Sigmoid colon (tissue), 7 donors: Measurements from ENCODE around the gene RINL. TPM values are rescaled to one million over a fixed set of nuclear protein-coding genes. Genes with fewer than 3 reads are reported as not detected.

Experiments
- DNase-seq: peaks from one replicate; pipeline ENCODE4 v3.0.0-alpha.2; 2019
- H3K27ac ChIP-seq, 4 donors: fragments of 200-600 bp; sonication (generic); one replicate each; pipeline ENCODE4 v1.5.1; 2016 to 2019; ENCODE audit warnings: mild to moderate bottlenecking in 1 of 4
- H3K27me3 ChIP-seq, 3 donors: fragments of 200-600 bp; sonication (generic); one replicate each; pipeline ENCODE4 v1.5.1; 2019; ENCODE audit warnings: mild to moderate bottlenecking in 1 of 3
- H3K36me3 ChIP-seq, 4 donors: fragments of 200-600 bp; sonication (generic); one replicate each; pipeline ENCODE4 v1.5.1; 2016 to 2019
- H3K4me1 ChIP-seq, 4 donors: fragments of 200-600 bp; sonication (generic); one replicate each; pipeline ENCODE4 v1.5.1; 2017 to 2019
- H3K4me3 ChIP-seq, 4 donors: fragments of 200-600 bp; sonication (generic); one replicate each; pipeline ENCODE4 v1.5.1; 2017 to 2019; ENCODE audit warnings: mild to moderate bottlenecking in 2 of 4, moderate library complexity in 1 of 4
- H3K9me3 ChIP-seq, 4 donors: fragments of 200-600 bp in 3 of 4; sonication (generic) in 3 of 4; one replicate each; pipeline versions ENCODE4 v1.5.1 to v1.6.1; 2013 to 2019
- CTCF ChIP-seq, 4 experiments: fragments of 450-650 bp in 3 of 4; fragments of 200-600 bp in 1 of 4; IDR thresholded peaks; one replicate each; pipeline ENCODE4 v1.5.1; 2016 to 2019; ENCODE audit warnings: antibody characterized with exemption in 4 of 4, mild to moderate bottlenecking in 3 of 4, moderate library complexity in 2 of 4
- EP300 ChIP-seq, 4 donors: sonication (generic); formaldehyde crosslinking; IDR thresholded peaks; one replicate each; pipeline ENCODE4 v1.6.1; 2017; ENCODE audit warnings: antibody characterized with exemption in 4 of 4
- POLR2A ChIP-seq, 2 donors: fragments of 450-650 bp; IDR thresholded peaks; one replicate each; pipeline ENCODE4 v1.6.1; 2016; ENCODE audit warnings: antibody characterized with exemption in 2 of 2, mild to moderate bottlenecking in 2 of 2, moderate library complexity in 2 of 2
- POLR2AphosphoS5 ChIP-seq, 4 donors: sonication (generic); formaldehyde crosslinking; IDR thresholded peaks; one replicate each; pipeline ENCODE4 v1.6.1; 2017; ENCODE audit warnings: antibody characterized with exemption in 4 of 4
- WGBS, 2 donors: extraction: QIAGEN DNeasy Blood & Tissue Kit; methylation state at CpG; one replicate each; pipeline ENCODE4 v1.1.7; 2013; 5-methylcytosine and 5-hydroxymethylcytosine counted together
- intact Hi-C: fragments of 100-400 bp; cut with DNase I; formaldehyde crosslinking; loops from one replicate; pipeline ENCODE4 v1.15.1; 2023
- polyA plus RNA-seq, 3 donors: library from polyadenylated mRNA; stranded (reverse); fragments of 200-250 nt; gene quantifications; one replicate each; pipeline ENCODE4 v1.2.3, GENCODE V29; 2013
- total RNA-seq, 4 donors: library from RNA; depleted of rRNA; stranded (reverse); fragments of >200 nt; gene quantifications; one replicate each; pipeline ENCODE4 v1.1.0, GENCODE V29; 2016
- donor health status: healthy with polysubstance abuse.
- donor health status: Bipolar disorder and iron deficiency.
- donor health status: healthy.

RINL gene
- total and polyA plus RNA-seq, 7 donors = 3.5 to 17.6 (median 4.8) TPM

GRCh38 chr19:38905620-38906019 is 27.5 kb upstream of the RINL start:
- Histone ChIP-seq H3K9me3 (no peaks in the 10 kb centered on the region), H3K27ac (no peak overlapping the region), H3K27me3 (peaks cover 0 to 4% (median 0%) of the 10 kb centered on the region in 3 donors), H3K36me3 (peaks cover 0 to 35% (median 22%) of the 10 kb centered on the region in 4 donors), H3K4me1 (peaks cover 0 to 8% (median 7%) of the 10 kb centered on the region in 4 donors), H3K4me3 (no peak overlapping the region)
- intact Hi-C loops = no loop called here
- TF ChIP-seq EP300 (IDR thresholded peaks at IDR 0.05) (no peak), POLR2A (IDR thresholded peaks at IDR 0.05) (no peak), POLR2AphosphoS5 (IDR thresholded peaks at IDR 0.05) (no peak), CTCF (IDR thresholded peaks at IDR 0.05) (no peak)
- no peak for DNase-seq
- 93 to 96% methylated on average over 4 of the region's 4 CpGs for WGBS, 2 donors

DNA sequence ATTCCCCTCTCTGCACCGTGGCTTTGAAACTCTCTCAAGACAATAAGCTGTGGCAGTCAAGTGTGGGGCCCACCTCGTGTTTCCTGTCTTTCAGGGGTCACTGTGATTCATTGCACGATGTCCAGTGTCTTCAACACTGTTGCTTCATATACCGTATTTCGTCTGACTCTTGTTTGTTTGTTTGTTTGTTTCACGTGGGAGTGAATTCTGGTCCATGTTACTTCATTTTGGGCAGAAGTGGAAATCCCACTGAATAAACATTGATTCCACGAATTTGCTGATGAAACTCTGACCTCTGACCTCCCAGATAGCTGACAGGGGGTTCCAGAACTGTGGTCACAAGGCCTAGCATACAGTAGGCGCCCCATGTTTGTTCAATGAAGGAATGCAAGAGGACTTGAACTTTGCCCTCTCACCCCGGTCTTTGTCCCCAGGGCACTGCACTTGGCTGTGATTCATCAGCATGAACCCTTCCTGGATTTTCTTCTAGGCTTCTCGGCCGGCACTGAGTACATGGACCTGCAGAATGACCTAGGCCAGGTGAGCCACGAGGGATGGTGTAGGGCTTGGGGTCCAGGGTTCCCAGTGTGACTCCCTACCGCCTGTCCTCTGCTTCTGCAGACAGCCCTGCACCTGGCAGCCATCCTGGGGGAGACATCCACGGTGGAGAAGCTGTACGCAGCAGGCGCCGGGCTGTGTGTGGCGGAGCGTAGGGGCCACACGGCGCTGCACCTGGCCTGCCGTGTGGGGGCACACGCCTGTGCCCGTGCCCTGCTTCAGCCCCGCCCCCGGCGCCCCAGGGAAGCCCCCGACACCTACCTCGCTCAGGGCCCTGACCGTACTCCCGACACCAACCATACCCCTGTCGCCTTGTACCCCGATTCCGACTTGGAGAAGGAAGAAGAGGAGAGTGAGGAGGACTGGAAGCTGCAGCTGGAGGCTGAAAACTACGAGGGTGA is 26.8 kb upstream of the RINL start:
- Histone ChIP-seq H3K36me3 (peaks cover 0 to 35% (median 22%) of the 10 kb centered on the region in 4 donors), H3K27me3 (no peaks in the 10 kb centered on the region), H3K9me3 (no peaks in the 10 kb centered on the region), H3K4me3 (no peak overlapping the region), H3K27ac (no peak overlapping the region), H3K4me1 (peaks cover 0 to 13% (median 12%) of the 10 kb centered on the region in 4 donors)
- intact Hi-C loops = no loop called here
- no peak for TF ChIP-seq CTCF (IDR thresholded peaks at IDR 0.05)
- TF ChIP-seq POLR2AphosphoS5 (IDR thresholded peaks at IDR 0.05) = no peak
- TF ChIP-seq POLR2A (IDR thresholded peaks at IDR 0.05) = no peak
- TF ChIP-seq EP300 (IDR thresholded peaks at IDR 0.05) = no peak
- DNase-seq = no peak
- WGBS, 2 donors = 87 to 91% methylated on average over 35 of the region's 35 CpGs

DNA sequence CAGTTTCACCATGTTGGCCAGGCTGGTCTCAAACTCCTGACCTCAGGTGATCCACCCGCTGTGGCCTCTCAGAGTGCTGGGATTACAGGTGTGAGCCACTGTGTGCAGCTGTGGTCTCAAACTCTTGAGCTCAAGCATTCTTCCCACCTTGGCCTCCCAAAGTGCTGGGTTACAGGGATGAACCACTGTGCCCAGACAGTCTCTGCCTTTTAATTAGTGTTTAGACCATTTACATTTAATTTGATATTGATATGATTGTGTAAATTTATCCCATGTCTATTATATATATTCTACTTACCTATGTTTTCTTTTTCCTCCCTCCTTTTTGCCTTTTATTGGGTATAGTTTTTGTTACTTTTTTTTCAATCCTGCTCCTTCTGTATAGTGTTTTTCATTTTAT is 23.6 kb upstream of the RINL start:
- intact Hi-C loops = loop anchor here (2.0 kb wide), 1 partner anchor 29 kb away; the partner anchor contains the start of genes MRPS12 and SARS2
- Histone ChIP-seq H3K36me3 (peaks cover 0 to 20% (median 11%) of the 10 kb centered on the region in 4 donors), H3K27me3 (no peaks in the 10 kb centered on the region), H3K4me1 (peaks cover 0 to 37% (median 30%) of the 10 kb centered on the region in 4 donors), H3K4me3 (no peak overlapping the region), H3K9me3 (no peaks in the 10 kb centered on the region), H3K27ac (no peak overlapping the region)
- no peak for DNase-seq
- TF ChIP-seq POLR2A (IDR thresholded peaks at IDR 0.05) = no peak
- TF ChIP-seq EP300 (IDR thresholded peaks at IDR 0.05) = no peak
- no peak for TF ChIP-seq POLR2AphosphoS5 (IDR thresholded peaks at IDR 0.05)
- TF ChIP-seq CTCF (IDR thresholded peaks at IDR 0.05) = no peak
- WGBS, 2 donors = 99 to 100% methylated on average over 1 of the region's 1 CpG

DNA sequence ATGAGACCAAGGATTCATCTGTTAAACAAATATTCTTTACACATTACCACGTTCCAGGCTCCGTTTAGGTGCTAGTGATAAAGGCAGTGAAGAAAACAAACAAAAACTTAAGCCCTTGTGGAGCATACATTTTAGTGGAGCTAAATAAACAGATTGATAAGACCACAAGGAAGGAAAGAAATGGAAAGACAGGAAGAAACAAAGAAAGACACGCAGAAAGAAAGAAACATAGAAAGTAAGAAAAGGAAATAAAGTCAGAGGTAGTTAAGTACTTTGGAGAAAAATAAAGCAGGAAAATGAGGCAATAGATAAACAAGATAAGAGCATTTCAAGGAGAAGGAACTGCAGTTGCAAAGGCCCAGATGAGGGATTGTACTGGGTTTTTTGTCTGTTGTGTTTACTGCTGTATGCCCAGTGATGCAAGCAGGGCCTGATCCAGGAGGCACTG is 22.7 kb upstream of the RINL start:
- H3K27ac ChIP-seq = peak overlapping the region; percentile 90 to 95 (median 92)
- H3K9me3 ChIP-seq = no peaks in the 10 kb centered on the region
- no peaks in the 10 kb centered on the region for H3K27me3 ChIP-seq
- H3K4me1 ChIP-seq = peaks cover 0 to 42% (median 33%) of the 10 kb centered on the region in 4 donors
- DNase-seq = no peak
- intact Hi-C loops = loop anchor here (1.0 to 2.0 kb wide), 2 partner anchors 30 to 69 kb away; partner anchors contain the start of genes ECH1, MRPS12 and SARS2
- H3K36me3 ChIP-seq = peaks cover 0 to 15% (median 5%) of the 10 kb centered on the region in 4 donors
- WGBS, 2 donors = 5 to 24% methylated on average over 3 of the region's 3 CpGs
- TF ChIP-seq CTCF (IDR thresholded peaks at IDR 0.05) (no peak), POLR2A (IDR thresholded peaks at IDR 0.05) (no peak), POLR2AphosphoS5 (IDR thresholded peaks at IDR 0.05) (no peak), EP300 (IDR thresholded peaks at IDR 0.05) (no peak)
- H3K4me3 ChIP-seq = peak overlapping the region in 3 of 4 donors; percentile 66 to 90 (median 67)
